ENCODE data around the gene CARD9.

DNA sequence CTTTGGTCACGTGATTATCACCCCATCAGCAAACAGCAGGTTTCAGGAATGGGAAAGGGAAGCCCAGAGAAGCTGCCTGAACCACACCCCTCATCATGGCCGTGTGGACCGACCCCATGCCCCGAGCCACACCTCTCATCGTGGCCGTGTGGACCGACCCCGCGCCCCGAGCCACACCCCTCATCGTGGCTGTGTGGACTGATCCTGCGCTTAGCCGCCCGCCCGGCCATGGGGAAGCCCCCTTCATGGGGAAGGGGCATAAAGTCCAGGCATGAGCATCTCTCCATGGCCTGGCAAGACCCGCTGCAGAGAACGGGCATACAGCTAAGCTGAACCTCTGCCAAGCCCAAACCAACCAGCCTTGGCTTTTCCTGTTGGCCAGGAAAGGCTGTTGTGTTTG is 20.1 kb upstream of the CARD9 start:
- TF ChIP-seq, protein P1, sequence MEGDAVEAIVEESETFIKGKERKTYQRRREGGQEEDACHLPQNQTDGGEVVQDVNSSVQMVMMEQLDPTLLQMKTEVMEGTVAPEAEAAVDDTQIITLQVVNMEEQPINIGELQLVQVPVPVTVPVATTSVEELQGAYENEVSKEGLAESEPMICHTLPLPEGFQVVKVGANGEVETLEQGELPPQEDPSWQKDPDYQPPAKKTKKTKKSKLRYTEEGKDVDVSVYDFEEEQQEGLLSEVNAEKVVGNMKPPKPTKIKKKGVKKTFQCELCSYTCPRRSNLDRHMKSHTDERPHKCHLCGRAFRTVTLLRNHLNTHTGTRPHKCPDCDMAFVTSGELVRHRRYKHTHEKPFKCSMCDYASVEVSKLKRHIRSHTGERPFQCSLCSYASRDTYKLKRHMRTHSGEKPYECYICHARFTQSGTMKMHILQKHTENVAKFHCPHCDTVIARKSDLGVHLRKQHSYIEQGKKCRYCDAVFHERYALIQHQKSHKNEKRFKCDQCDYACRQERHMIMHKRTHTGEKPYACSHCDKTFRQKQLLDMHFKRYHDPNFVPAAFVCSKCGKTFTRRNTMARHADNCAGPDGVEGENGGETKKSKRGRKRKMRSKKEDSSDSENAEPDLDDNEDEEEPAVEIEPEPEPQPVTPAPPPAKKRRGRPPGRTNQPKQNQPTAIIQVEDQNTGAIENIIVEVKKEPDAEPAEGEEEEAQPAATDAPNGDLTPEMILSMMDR (conservative IDR thresholded peaks at IDR 0.05), result no peak
- no peak for TF ChIP-seq ZFX (IDR thresholded peaks at IDR 0.05)
